Spleen (tissue), 7 donors: Measurements from ENCODE around the gene HYDIN.

Experiments used
- CTCF ChIP-seq, 11 experiments: fragments of 200-600 bp in 7 of 11; fragments of 450-650 bp in 4 of 11; sonication (generic) in 4 of 11; IDR thresholded peaks in 8 of 11; conservative IDR thresholded peaks in 3 of 11; 1 replicate in 7 of 11; 2 replicates in 4 of 11; pipeline versions ENCODE4 v1.4.0 to v1.8.0; 2016 to 2021; ENCODE audit warnings: antibody characterized with exemption in 11 of 11, inconsistent platforms in 4 of 11, mild to moderate bottlenecking in 1 of 11
- POLR2A ChIP-seq, 3 donors: fragments of 450-650 bp; IDR thresholded peaks; one replicate each; pipeline ENCODE4 v1.5.1; 2017; ENCODE audit warnings: antibody characterized with exemption in 3 of 3, mild to moderate bottlenecking in 1 of 3
- donor health status: DM: no; HTN: no; CAD: no; lungs with moderate emphysema.
- donor health status: DM: no; HTN: no; CAD: no.
- donor health status: DM: no; HTN: no; CAD: no.

- TF ChIP-seq CTCF (IDR thresholded peaks at IDR 0.05 in 8 of 11, conservative IDR thresholded peaks at IDR 0.05 in 3 of 11) (no peak), POLR2A (IDR thresholded peaks at IDR 0.05) (no peak)
These were observed 421.0 kb downstream of the HYDIN start for GRCh38 chr16:70809392-70810060.
